ENCODE measurements around the gene LUC7L2. TPM values are rescaled to one million over a fixed set of nuclear protein-coding genes. Genes with fewer than 3 reads are reported as not detected.
A peak's percentile ranks its signal among the peaks of the same experiment; 100 is the strongest.
"Not testable (repeated sequence)": the region's sequence is repeated elsewhere in the genome, so short reads cannot be mapped to it uniquely, and the experiment has no call there.

LUC7L2 gene
- total RNA-seq, 4 donors from 2014 or later, result 46.6 to 78.9 (median 61.1) TPM

GRCh38 chr7:139332697-139333359, 26.9 kb upstream of the LUC7L2 start:
- DNase-seq (ENCODE audit: low spot score) (no peak), ATAC-seq (ENCODE audit: low FRiP score) (no peak)
- no peak for TF ChIP-seq CTCF (IDR thresholded peaks at IDR 0.05)

- DNase-seq (ENCODE audit: low spot score); ATAC-seq (ENCODE audit: low FRiP score): not testable (repeated sequence)
These were observed 26.3 kb upstream of the LUC7L2 start for GRCh38 chr7:139333443-139333842.

- DNase-seq (ENCODE audit: low spot score) (no peak), ATAC-seq (ENCODE audit: low FRiP score) (no peak)
- TF ChIP-seq CTCF (IDR thresholded peaks at IDR 0.05), result no peak
These were observed 25.1 kb upstream of the LUC7L2 start for GRCh38 chr7:139334399-139335150.

- no peak for TF ChIP-seq CTCF (IDR thresholded peaks at IDR 0.05)
- DNase-seq (ENCODE audit: low spot score), result no peak
- no peak for ATAC-seq (ENCODE audit: low FRiP score)
These were observed 20.7 kb upstream of the LUC7L2 start for GRCh38 chr7:139339025-139339424.

- ATAC-seq (ENCODE audit: low FRiP score) (no peak), DNase-seq (ENCODE audit: low spot score) (no peak)
- TF ChIP-seq CTCF (IDR thresholded peaks at IDR 0.05), result no peak
These were observed 20.0 kb upstream of the LUC7L2 start for GRCh38 chr7:139339698-139340036.

- ATAC-seq (ENCODE audit: low FRiP score), result peak; percentile 94
- DNase-seq (ENCODE audit: low spot score), result peak; percentile 100
- peak in 2 of 3 donors; percentile 34 to 64 for TF ChIP-seq CTCF (IDR thresholded peaks at IDR 0.05)
These were observed 19.5 kb upstream of the LUC7L2 start for GRCh38 chr7:139340037-139340807.

GRCh38 chr7:139340808-139341057, 19.0 kb upstream of the LUC7L2 start:
- TF ChIP-seq CTCF (IDR thresholded peaks at IDR 0.05), result no peak
- ATAC-seq (ENCODE audit: low FRiP score) (no peak), DNase-seq (ENCODE audit: low spot score) (no peak)

Measured in omental fat pad (tissue), 4 donors.